Spleen (tissue), 7 donors: ENCODE measurements around the gene PPP1R13B.

Experiments
- POLR2A ChIP-seq, 3 donors: fragments of 450-650 bp; IDR thresholded peaks; one replicate each; pipeline ENCODE4 v1.5.1; 2017; ENCODE audit warnings: antibody characterized with exemption in 3 of 3, mild to moderate bottlenecking in 1 of 3
- POLR2AphosphoS5 ChIP-seq, 3 donors: sonication (generic); formaldehyde crosslinking; IDR thresholded peaks; one replicate each; pipeline ENCODE4 v1.5.1; 2017; ENCODE audit warnings: antibody characterized with exemption in 3 of 3
- TF ChIP-seq, protein P1 (sequence below), 11 experiments: fragments of 200-600 bp in 7 of 11; fragments of 450-650 bp in 4 of 11; sonication (generic) in 4 of 11; IDR thresholded peaks in 8 of 11; conservative IDR thresholded peaks in 3 of 11; 1 replicate in 7 of 11; 2 replicates in 4 of 11; pipeline versions ENCODE4 v1.4.0 to v1.8.0; 2016 to 2021; ENCODE audit warnings: antibody characterized with exemption in 11 of 11, inconsistent platforms in 4 of 11, mild to moderate bottlenecking in 1 of 11
- donor health status: DM: no; HTN: no; CAD: no; lungs with moderate emphysema.
- donor health status: DM: no; HTN: no; CAD: no.
- donor health status: DM: no; HTN: no; CAD: no.

DNA sequence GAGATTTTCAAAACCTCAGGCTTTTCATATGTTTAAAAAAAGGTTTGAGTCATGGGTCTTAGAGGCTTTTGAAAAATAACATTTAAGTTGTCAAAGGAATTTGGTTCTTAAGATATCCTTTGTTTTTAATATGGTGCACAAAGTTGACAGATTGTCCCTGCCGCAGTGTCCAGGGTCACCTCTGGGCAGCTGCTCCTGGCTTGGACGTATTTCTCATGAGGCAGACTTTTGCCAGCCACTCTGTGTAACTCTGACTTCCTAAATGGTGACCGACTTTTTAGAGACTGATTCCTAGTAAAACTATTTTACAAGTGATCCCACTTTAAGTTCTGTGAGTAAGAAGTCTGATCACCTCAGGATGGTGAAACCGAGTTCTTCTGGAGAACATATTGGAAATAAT is 159.7 kb downstream of the PPP1R13B start:
- TF ChIP-seq, protein P1, sequence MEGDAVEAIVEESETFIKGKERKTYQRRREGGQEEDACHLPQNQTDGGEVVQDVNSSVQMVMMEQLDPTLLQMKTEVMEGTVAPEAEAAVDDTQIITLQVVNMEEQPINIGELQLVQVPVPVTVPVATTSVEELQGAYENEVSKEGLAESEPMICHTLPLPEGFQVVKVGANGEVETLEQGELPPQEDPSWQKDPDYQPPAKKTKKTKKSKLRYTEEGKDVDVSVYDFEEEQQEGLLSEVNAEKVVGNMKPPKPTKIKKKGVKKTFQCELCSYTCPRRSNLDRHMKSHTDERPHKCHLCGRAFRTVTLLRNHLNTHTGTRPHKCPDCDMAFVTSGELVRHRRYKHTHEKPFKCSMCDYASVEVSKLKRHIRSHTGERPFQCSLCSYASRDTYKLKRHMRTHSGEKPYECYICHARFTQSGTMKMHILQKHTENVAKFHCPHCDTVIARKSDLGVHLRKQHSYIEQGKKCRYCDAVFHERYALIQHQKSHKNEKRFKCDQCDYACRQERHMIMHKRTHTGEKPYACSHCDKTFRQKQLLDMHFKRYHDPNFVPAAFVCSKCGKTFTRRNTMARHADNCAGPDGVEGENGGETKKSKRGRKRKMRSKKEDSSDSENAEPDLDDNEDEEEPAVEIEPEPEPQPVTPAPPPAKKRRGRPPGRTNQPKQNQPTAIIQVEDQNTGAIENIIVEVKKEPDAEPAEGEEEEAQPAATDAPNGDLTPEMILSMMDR (IDR thresholded peaks at IDR 0.05 in 8 of 11, conservative IDR thresholded peaks at IDR 0.05 in 3 of 11) = no peak
- no peak for TF ChIP-seq POLR2A (IDR thresholded peaks at IDR 0.05)
- no peak for TF ChIP-seq POLR2AphosphoS5 (IDR thresholded peaks at IDR 0.05)
